Epidermal melanocyte (primary cell): ENCODE results near the gene CCR5.

Source experiments
- DNase-seq: peaks from one replicate; pipeline ENCODE4 v3.0.0; 2011; ENCODE audit warnings: low spot score; ENCODE audit not compliant: insufficient read length

The CCR5 gene

GRCh38 chr3:46358466-46358865, 12.3 kb upstream of the CCR5 start:
- DNase-seq, result no peak

- no peak for DNase-seq
Observed at GRCh38 chr3:46359733-46360493, 10.8 kb upstream of the CCR5 start.

GRCh38 chr3:46360907-46361306, 9.8 kb upstream of the CCR5 start:
- no peak for DNase-seq

- peak; percentile 30 for DNase-seq
Observed at GRCh38 chr3:46361408-46362283, 9.1 kb upstream of the CCR5 start.

- DNase-seq, result no peak
Observed at GRCh38 chr3:46365041-46365440, 5.7 kb upstream of the CCR5 start.

- no peak for DNase-seq
Observed at GRCh38 chr3:46365737-46366524, 4.8 kb upstream of the CCR5 start.

GRCh38 chr3:46367811-46368210, 2.9 kb upstream of the CCR5 start:
- DNase-seq, result no peak

GRCh38 chr3:46368569-46368968, 2.2 kb upstream of the CCR5 start:
- DNase-seq, result no peak

GRCh38 chr3:46369151-46369550, 1.6 kb upstream of the CCR5 start:
- no peak for DNase-seq

- no peak for DNase-seq
Observed at GRCh38 chr3:46369675-46370132, 1.0 kb upstream of the CCR5 start.

- no peak for DNase-seq
Observed at GRCh38 chr3:46371519-46372340, 984 bp downstream of the CCR5 start.

GRCh38 chr3:46372492-46373359, 2.0 kb downstream of the CCR5 start:
- DNase-seq, result no peak

GRCh38 chr3:46374755-46375154, 4.0 kb downstream of the CCR5 start:
- no peak for DNase-seq

GRCh38 chr3:46375218-46375617, 4.5 kb downstream of the CCR5 start:
- no peak for DNase-seq

GRCh38 chr3:46375814-46376213, 5.1 kb downstream of the CCR5 start:
- DNase-seq, result no peak

GRCh38 chr3:46378426-46378942, 7.7 kb downstream of the CCR5 start:
- DNase-seq, result peak; percentile 33

GRCh38 chr3:46380471-46381221, 9.9 kb downstream of the CCR5 start:
- DNase-seq, result no peak

GRCh38 chr3:46381625-46382024, 10.9 kb downstream of the CCR5 start:
- no peak for DNase-seq
